Chondrocyte (in vitro differentiated cells): ENCODE results near the gene SAP25. TPM values are rescaled to one million over a fixed set of nuclear protein-coding genes. Genes with fewer than 3 reads are reported as not detected.

Experiments
- DNase-seq: peaks from one replicate; pipeline ENCODE4 v3.0.0; 2021; ENCODE audit warnings: mixed read lengths, low spot score
- H3K27ac Mint-ChIP-seq: one replicate; pipeline ENCODE4 v1.8.0; 2021; ENCODE audit warnings: mild to moderate bottlenecking, moderate library complexity, mixed read lengths; ENCODE audit not compliant: unreplicated experiment
- H3K27me3 Mint-ChIP-seq: 2 replicates; pipeline ENCODE4 v1.8.0; 2021; ENCODE audit warnings: low read depth, mixed read lengths
- H3K36me3 Mint-ChIP-seq: 2 replicates; pipeline ENCODE4 v1.8.0; 2021; ENCODE audit warnings: low read depth, mixed read lengths
- H3K4me1 Mint-ChIP-seq: 2 replicates; pipeline ENCODE4 v1.8.0; 2021; ENCODE audit warnings: low read depth, mild to moderate bottlenecking, mixed read lengths
- H3K4me3 Mint-ChIP-seq: one replicate; pipeline ENCODE4 v1.8.0; 2021; ENCODE audit warnings: mild to moderate bottlenecking, moderate library complexity, mixed read lengths; ENCODE audit not compliant: unreplicated experiment
- H3K9me3 Mint-ChIP-seq: 2 replicates; pipeline ENCODE4 v1.8.0; 2021; ENCODE audit warnings: low read depth, mixed read lengths
- total RNA-seq: library from RNA; stranded (reverse); gene quantifications from 3 replicates; pipeline ENCODE4 v1.2.1, GENCODE V29; 2021
- TF ChIP-seq, protein P1 (sequence below): fragments of 200-600 bp; sonication (generic); IDR thresholded peaks from 2 replicates; pipeline ENCODE4 v1.5.0; 2021; ENCODE audit warnings: antibody characterized with exemption, mild to moderate bottlenecking, moderate library complexity

The SAP25 gene
- total RNA-seq, 1 donor from 2014 or later, result 0.70 TPM

DNA sequence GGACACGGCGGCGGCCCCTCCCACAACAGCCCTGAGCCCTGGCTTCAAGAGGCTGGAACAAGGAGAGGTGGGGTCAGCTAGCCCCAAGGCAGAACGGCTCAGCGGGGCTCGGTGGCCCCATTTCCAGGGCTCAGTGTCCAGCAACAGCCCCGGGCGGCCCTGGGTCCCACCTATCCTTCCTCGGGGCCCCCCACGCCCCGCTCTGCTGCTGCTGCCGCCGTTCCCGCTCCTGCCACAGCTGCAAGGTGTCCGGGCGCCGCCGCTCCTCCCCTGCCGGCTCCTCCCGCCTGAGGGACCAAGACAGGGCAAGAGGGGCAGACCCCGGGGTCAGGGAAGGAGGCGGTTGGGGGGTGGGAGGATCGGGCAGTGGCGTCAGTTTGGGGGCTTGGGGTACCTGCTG is 3.4 kb upstream of the SAP25 start:
- no peak overlapping the region for H3K27ac Mint-ChIP-seq
- no peaks in the 10 kb centered on the region for H3K27me3 Mint-ChIP-seq
- DNase-seq, result no peak
- no peaks in the 10 kb centered on the region for H3K9me3 Mint-ChIP-seq
- H3K4me3 Mint-ChIP-seq, result no peak overlapping the region
- TF ChIP-seq, protein P1, sequence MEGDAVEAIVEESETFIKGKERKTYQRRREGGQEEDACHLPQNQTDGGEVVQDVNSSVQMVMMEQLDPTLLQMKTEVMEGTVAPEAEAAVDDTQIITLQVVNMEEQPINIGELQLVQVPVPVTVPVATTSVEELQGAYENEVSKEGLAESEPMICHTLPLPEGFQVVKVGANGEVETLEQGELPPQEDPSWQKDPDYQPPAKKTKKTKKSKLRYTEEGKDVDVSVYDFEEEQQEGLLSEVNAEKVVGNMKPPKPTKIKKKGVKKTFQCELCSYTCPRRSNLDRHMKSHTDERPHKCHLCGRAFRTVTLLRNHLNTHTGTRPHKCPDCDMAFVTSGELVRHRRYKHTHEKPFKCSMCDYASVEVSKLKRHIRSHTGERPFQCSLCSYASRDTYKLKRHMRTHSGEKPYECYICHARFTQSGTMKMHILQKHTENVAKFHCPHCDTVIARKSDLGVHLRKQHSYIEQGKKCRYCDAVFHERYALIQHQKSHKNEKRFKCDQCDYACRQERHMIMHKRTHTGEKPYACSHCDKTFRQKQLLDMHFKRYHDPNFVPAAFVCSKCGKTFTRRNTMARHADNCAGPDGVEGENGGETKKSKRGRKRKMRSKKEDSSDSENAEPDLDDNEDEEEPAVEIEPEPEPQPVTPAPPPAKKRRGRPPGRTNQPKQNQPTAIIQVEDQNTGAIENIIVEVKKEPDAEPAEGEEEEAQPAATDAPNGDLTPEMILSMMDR, result no peak
- no peaks in the 10 kb centered on the region for H3K4me1 Mint-ChIP-seq
- H3K36me3 Mint-ChIP-seq, result peaks cover 12% of the 10 kb centered on the region

DNA sequence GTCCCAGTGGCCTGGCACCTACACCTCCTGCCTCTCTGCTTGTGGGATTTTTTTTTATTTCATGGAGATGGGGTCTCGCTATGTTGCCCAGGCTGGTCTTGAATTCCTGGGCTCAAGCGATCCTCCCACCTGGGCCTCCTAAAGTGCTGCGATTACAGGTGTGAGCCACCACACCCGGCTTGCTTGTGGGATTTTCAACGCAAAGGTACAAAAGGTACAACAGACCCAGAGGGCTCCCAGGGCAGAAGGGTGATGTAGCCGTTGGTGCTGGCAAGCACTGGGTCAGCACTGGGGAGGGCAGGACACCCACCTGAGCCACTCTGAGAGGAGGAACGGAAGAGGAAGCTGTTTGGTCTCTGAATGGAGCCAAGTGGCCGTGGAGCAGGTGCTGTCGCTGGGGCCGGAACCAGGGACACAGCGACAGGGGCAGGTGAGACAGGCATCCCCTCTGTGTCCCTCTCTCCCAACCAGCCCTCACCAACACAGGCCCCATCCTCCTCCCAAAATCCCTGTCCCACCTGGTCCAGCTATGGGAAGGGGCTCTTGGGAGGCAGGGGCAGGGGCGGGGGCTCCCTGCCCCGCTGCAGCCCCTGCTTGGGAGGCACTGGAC is 2.8 kb upstream of the SAP25 start:
- peaks cover 12% of the 10 kb centered on the region for H3K36me3 Mint-ChIP-seq
- H3K27ac Mint-ChIP-seq, result no peak overlapping the region
- no peak for DNase-seq
- TF ChIP-seq, protein P1, result no peak
- H3K4me3 Mint-ChIP-seq, result no peak overlapping the region
- H3K9me3 Mint-ChIP-seq, result no peaks in the 10 kb centered on the region
- no peaks in the 10 kb centered on the region for H3K27me3 Mint-ChIP-seq
- no peaks in the 10 kb centered on the region for H3K4me1 Mint-ChIP-seq

DNA sequence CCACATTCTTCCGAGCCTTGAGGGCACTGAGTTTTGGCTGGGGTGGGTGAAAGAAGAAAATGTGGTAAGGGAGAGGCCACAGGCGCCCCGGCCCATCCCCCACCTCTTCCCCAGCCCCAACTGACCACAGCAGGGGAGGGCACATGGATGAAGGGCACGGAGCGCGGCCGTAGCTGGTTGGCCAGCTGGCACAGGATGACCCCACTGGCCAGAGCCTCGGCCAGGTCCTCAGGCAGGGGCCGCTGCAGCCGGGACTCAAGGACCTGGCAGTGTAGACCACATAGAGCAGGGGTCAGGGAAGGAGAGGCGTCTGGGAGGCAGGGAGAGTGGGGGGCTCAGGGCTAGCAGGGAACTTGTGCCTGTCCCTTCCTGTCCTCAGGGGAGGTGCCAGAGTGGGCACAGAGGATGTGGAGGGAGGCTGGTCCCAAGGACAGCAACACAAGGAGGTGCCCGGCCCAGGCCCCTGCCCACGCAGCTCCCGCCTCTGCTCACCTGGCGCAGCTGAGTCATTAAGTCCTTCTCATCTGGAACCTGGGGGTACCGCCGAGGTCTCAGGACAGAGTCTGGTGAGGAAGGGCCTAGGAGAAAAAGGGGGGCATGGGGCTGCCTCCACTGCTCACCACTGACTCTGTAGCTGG is 2.2 kb upstream of the SAP25 start:
- DNase-seq, result no peak
- no peaks in the 10 kb centered on the region for H3K27me3 Mint-ChIP-seq
- H3K9me3 Mint-ChIP-seq, result no peaks in the 10 kb centered on the region
- no peaks in the 10 kb centered on the region for H3K4me1 Mint-ChIP-seq
- no peak overlapping the region for H3K27ac Mint-ChIP-seq
- H3K4me3 Mint-ChIP-seq, result no peak overlapping the region
- H3K36me3 Mint-ChIP-seq, result peaks cover 12% of the 10 kb centered on the region
- TF ChIP-seq, protein P1, result no peak

DNA sequence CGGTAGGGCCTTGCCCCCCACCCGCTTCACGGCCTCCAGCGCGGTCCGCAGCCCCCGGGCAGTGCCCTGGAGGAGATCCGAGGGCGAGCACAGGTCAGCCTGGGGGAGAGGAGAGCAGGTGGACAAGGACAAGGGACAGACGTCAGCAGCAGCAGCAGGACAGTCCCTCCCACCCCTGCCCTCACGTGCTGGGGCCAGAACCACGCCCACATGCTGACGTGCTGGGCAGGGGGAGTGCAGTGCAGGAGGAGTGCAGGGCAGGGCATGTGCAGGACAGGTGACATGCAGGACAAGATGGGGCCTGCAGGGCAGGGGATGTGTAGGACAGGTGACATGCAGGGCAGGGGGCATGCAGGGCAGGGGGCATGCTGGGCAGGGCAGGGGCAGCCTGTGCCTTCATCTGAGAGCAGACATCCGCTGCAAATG is 1.5 kb upstream of the SAP25 start:
- TF ChIP-seq, protein P1, result no peak
- no peaks in the 10 kb centered on the region for H3K9me3 Mint-ChIP-seq
- H3K27ac Mint-ChIP-seq, result no peak overlapping the region
- H3K4me1 Mint-ChIP-seq, result no peaks in the 10 kb centered on the region
- no peak overlapping the region for H3K4me3 Mint-ChIP-seq
- no peaks in the 10 kb centered on the region for H3K27me3 Mint-ChIP-seq
- peaks cover 12% of the 10 kb centered on the region for H3K36me3 Mint-ChIP-seq
- no peak for DNase-seq

DNA sequence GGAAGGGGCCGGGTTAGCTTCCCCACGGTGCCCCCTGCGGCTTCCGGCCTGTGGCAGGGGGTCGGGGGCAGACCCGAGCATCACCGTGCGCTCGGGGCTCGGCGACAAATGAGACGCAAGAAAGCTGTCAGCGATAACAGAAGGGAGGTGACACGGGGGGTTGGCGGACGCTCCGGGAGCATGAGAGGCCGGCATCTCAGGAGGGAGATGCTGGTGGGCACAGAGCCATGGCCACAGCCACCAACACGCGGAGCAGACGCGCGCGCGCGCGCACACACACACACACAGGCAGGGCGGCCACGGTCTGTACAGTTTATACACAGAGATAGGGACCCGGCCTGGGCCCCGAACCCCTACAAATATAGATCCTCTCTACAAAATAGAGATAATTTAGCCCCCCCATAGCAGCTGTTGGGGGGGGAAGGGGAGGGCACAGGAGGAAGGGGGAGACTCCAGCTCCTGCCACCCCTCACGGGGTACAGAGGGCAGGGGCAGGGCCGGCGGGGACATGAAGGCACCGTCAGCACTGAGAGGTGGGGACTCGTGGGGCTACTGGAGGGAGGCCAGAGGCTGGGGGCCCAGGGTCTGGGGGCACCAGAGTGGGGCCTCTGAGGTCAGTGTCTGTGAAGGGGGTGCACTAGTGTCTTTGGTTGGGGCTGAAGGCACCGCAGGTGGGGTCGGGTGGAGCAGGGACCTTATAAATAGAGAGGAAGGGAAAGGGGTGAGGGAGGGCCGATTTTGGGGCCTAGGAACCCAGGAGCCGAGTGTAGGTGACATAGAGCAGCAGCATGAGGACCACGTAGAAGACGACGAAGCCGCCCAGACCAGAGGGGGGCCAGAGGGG is 884 bp upstream of the SAP25 start:
- no peak for DNase-seq
- no peak overlapping the region for H3K4me3 Mint-ChIP-seq
- H3K27ac Mint-ChIP-seq, result no peak overlapping the region
- no peaks in the 10 kb centered on the region for H3K9me3 Mint-ChIP-seq
- H3K27me3 Mint-ChIP-seq, result no peaks in the 10 kb centered on the region
- TF ChIP-seq, protein P1, result no peak
- H3K4me1 Mint-ChIP-seq, result no peaks in the 10 kb centered on the region
- peaks cover 12% of the 10 kb centered on the region for H3K36me3 Mint-ChIP-seq
